Activated T-helper 1 cell treated with anti-CD3 and anti-CD28 coated beads, Interleukin-12 subunit alpha, Interleukin-12 subunit beta, Interleukin-2, Interleukin-4 antibody, amounts not matched to agents 30 ng/mL and 10 ng/mL and 1 ng/mL, durations not matched to agents 14 hours and 24 hours and 36 hours (primary cell): ENCODE results near the gene CYTIP. TPM values are rescaled to one million over a fixed set of nuclear protein-coding genes. Genes with fewer than 3 reads are reported as not detected.
A peak's percentile ranks its signal among the peaks of the same experiment; 100 is the strongest.

Experiments
- DNase-seq: peaks from one replicate; pipeline ENCODE4 v3.0.0; 2021; ENCODE audit warnings: low spot score
- H3K27ac Mint-ChIP-seq: one replicate; pipeline ENCODE4 v1.8.0; 2021; ENCODE audit warnings: mild to moderate bottlenecking, mixed read lengths
- H3K27me3 Mint-ChIP-seq: one replicate; pipeline ENCODE4 v1.8.0; 2022; ENCODE audit warnings: mild to moderate bottlenecking, moderate library complexity, mixed read lengths; ENCODE audit not compliant: insufficient read depth
- H3K36me3 Mint-ChIP-seq: one replicate; pipeline ENCODE4 v1.8.0; 2021; ENCODE audit warnings: low read depth, mixed read lengths
- H3K4me1 Mint-ChIP-seq: one replicate; pipeline ENCODE4 v1.8.0; 2021; ENCODE audit warnings: low read depth, mixed read lengths
- H3K4me3 Mint-ChIP-seq: one replicate; pipeline ENCODE4 v1.8.0; 2021; ENCODE audit warnings: mild to moderate bottlenecking, moderate library complexity, mixed read lengths
- H3K9me3 Mint-ChIP-seq: one replicate; pipeline ENCODE4 v1.8.0; 2021; ENCODE audit warnings: mixed read lengths
- intact Hi-C: fragments of 100-400 bp; cut with micrococcal nuclease; formaldehyde crosslinking; loops from one replicate; pipeline ENCODE4 v1.15.1; 2024
- total RNA-seq: library from RNA; stranded (reverse); gene quantifications from 2 replicates; pipeline ENCODE4 v1.2.3, GENCODE V29; 2022

The CYTIP gene
- total RNA-seq, 1 donor from 2014 or later, result 296 TPM

- intact Hi-C loops, result loop anchor here (1.0 kb wide), 6 partner anchors 8 to 73 kb away; partner anchors contain the start of gene CYTIP
- Mint-ChIP-seq H3K9me3 (no peaks in the 10 kb centered on the region), H3K27ac (peak overlapping the region; percentile 99), H3K4me1 (peaks cover 96% of the 10 kb centered on the region), H3K4me3 (peak overlapping the region; percentile 70), H3K36me3 (peaks cover 18% of the 10 kb centered on the region), H3K27me3 (no peaks in the 10 kb centered on the region)
- no peak for DNase-seq
Measured at GRCh38 chr2:157476953-157477709, 33.2 kb upstream of the CYTIP start.

GRCh38 chr2:157475722-157476390, 32.0 kb upstream of the CYTIP start:
- peaks cover 89% of the 10 kb centered on the region for H3K4me1 Mint-ChIP-seq
- peak overlapping the region; percentile 46 for H3K4me3 Mint-ChIP-seq
- intact Hi-C loops, result no loop called here
- DNase-seq, result no peak
- H3K9me3 Mint-ChIP-seq, result no peaks in the 10 kb centered on the region
- H3K27ac Mint-ChIP-seq, result peak overlapping the region; percentile 99
- H3K36me3 Mint-ChIP-seq, result peaks cover 12% of the 10 kb centered on the region
- H3K27me3 Mint-ChIP-seq, result no peaks in the 10 kb centered on the region

GRCh38 chr2:157473581-157473980, 29.7 kb upstream of the CYTIP start:
- intact Hi-C loops, result loop anchor here (1.0 to 5.0 kb wide), 2 partner anchors 9 to 1141 kb away; partner anchors contain the start of gene NR4A2
- peaks cover 89% of the 10 kb centered on the region for H3K4me1 Mint-ChIP-seq
- peaks cover 7% of the 10 kb centered on the region for H3K36me3 Mint-ChIP-seq
- H3K27ac Mint-ChIP-seq, result peak overlapping the region; percentile 73
- H3K9me3 Mint-ChIP-seq, result no peaks in the 10 kb centered on the region
- no peak for DNase-seq
- H3K27me3 Mint-ChIP-seq, result no peaks in the 10 kb centered on the region
- H3K4me3 Mint-ChIP-seq, result peak overlapping the region; percentile 15

DNA sequence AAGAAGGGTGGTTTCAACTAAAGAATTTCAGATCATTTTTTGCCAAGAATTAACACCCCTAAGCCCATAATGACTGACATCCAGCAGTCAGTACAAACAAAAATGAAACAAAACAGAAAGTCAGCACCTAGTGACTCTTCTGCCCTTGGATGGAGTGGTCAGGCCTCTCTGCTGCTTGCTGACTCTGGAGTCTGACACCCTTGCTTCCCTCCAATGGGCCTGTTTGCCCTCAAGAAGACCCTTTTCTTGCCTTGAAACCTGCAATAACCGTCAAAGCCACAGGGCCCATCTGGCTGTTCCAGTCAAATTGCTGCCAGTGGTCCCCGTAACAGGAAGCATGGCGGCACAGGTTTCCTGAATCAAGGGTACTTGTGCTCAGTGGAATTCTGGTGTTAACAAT, 27.2 kb upstream of the CYTIP start:
- Mint-ChIP-seq H3K4me3 (peak overlapping the region; percentile 45), H3K36me3 (peaks cover 15% of the 10 kb centered on the region), H3K27ac (peak overlapping the region; percentile 73), H3K4me1 (peaks cover 90% of the 10 kb centered on the region), H3K27me3 (no peaks in the 10 kb centered on the region), H3K9me3 (no peaks in the 10 kb centered on the region)
- intact Hi-C loops, result loop anchor here (5.0 kb wide), 1 partner anchor 1139 kb away; the partner anchor contains the start of gene NR4A2
- no peak for DNase-seq

- peak overlapping the region; percentile 97 for H3K27ac Mint-ChIP-seq
- no peaks in the 10 kb centered on the region for H3K27me3 Mint-ChIP-seq
- DNase-seq, result no peak
- intact Hi-C loops, result loop anchor here (1.0 to 5.0 kb wide), 2 partner anchors 10 to 1138 kb away; partner anchors contain the start of gene NR4A2
- peaks cover 4% of the 10 kb centered on the region for H3K9me3 Mint-ChIP-seq
- H3K4me1 Mint-ChIP-seq, result peaks cover 90% of the 10 kb centered on the region
- H3K36me3 Mint-ChIP-seq, result peaks cover 21% of the 10 kb centered on the region
- peak overlapping the region; percentile 71 for H3K4me3 Mint-ChIP-seq
Measured at GRCh38 chr2:157470321-157470720, 26.4 kb upstream of the CYTIP start.

GRCh38 chr2:157469726-157470125, 25.8 kb upstream of the CYTIP start:
- peaks cover 23% of the 10 kb centered on the region for H3K36me3 Mint-ChIP-seq
- intact Hi-C loops, result loop anchor here (1.0 to 5.0 kb wide), 9 partner anchors 8 to 1137 kb away; partner anchors contain the start of genes CYTIP and NR4A2
- peak overlapping the region; percentile 97 for H3K27ac Mint-ChIP-seq
- DNase-seq, result no peak
- no peaks in the 10 kb centered on the region for H3K27me3 Mint-ChIP-seq
- H3K4me3 Mint-ChIP-seq, result peak overlapping the region; percentile 71
- H3K4me1 Mint-ChIP-seq, result peaks cover 90% of the 10 kb centered on the region
- H3K9me3 Mint-ChIP-seq, result peaks cover 4% of the 10 kb centered on the region

DNA sequence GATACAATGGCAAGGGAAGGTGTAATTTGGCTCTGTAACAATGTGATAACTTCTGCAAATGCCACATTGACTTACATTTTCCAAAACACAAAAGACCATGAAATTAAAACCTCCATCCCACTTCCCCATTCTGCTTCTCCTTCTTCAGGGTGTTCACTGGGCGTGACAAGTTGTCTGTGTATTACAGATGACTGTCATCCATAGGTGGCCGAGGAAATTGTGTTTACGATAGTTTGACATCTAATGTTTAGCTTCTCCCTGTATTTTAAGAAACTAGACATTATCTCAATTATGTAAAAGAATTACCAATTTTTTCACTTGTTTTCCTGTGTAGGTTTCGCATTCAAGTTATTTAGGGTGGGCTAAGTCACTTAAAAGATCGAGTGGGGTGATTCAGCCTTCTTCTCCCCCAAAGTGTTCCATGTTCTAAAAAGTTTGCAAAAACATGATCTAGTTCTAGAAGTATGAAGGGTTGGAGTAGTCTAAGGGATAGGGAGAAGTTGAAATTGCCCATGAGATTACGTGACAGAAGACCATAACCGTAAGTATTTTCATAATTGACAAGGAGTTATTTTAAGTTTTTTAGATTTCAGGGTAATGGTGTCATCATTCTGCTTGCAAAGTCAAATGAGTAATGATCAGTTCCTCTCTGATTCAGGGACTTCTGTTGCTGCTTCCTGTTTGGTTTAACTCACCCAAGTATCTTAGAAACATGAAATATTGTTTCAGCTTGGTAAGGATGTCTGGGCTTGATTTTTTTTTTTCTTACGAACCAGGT, 25.2 kb upstream of the CYTIP start:
- Mint-ChIP-seq H3K4me1 (peaks cover 90% of the 10 kb centered on the region), H3K27me3 (no peaks in the 10 kb centered on the region), H3K4me3 (peak overlapping the region; percentile 71), H3K36me3 (peaks cover 23% of the 10 kb centered on the region), H3K27ac (peak overlapping the region; percentile 97), H3K9me3 (peaks cover 4% of the 10 kb centered on the region)
- DNase-seq, result no peak
- intact Hi-C loops, result loop anchor here (1.0 kb wide), 7 partner anchors 8 to 1128 kb away; partner anchors contain the start of gene CYTIP

DNA sequence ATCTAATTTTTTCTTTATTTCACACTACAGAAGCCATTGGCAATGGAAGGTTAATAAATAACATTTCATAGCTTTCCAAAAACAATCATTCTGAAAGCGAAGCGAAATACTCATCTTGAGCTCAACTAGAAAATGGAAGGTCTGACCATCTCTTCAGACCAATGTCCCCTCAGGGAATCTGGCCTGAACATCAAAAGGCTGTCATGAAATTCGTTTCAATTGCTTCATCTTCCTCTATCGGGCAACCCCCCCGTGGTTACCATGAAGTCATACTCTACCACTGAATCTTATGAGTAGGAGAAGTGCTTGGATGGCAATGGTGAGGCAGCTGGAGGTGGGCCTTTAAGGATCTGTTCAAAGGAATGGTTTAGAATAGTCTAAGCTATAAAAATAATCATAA, 22.9 kb upstream of the CYTIP start:
- no peak for DNase-seq
- Mint-ChIP-seq H3K4me3 (peak overlapping the region; percentile 71), H3K27ac (peak overlapping the region; percentile 97), H3K9me3 (peaks cover 4% of the 10 kb centered on the region), H3K36me3 (peaks cover 20% of the 10 kb centered on the region), H3K4me1 (peaks cover 94% of the 10 kb centered on the region), H3K27me3 (no peaks in the 10 kb centered on the region)
- intact Hi-C loops, result no loop called here

- Mint-ChIP-seq H3K4me1 (peaks cover 97% of the 10 kb centered on the region), H3K36me3 (peaks cover 21% of the 10 kb centered on the region), H3K4me3 (peak overlapping the region; percentile 57), H3K27ac (peak overlapping the region; percentile 97), H3K9me3 (peaks cover 4% of the 10 kb centered on the region), H3K27me3 (no peaks in the 10 kb centered on the region)
- intact Hi-C loops, result loop anchor here (2.0 kb wide), 1 partner anchor 53 kb away; no protein-coding TSS in a partner anchor
- DNase-seq, result no peak
Measured at GRCh38 chr2:157465554-157465953, 21.7 kb upstream of the CYTIP start.

GRCh38 chr2:157463002-157463401, 19.1 kb upstream of the CYTIP start:
- Mint-ChIP-seq H3K4me1 (peaks cover 97% of the 10 kb centered on the region), H3K27me3 (no peaks in the 10 kb centered on the region), H3K36me3 (peaks cover 27% of the 10 kb centered on the region), H3K4me3 (peak overlapping the region; percentile 19), H3K9me3 (peaks cover 4% of the 10 kb centered on the region), H3K27ac (peak overlapping the region; percentile 97)
- DNase-seq, result no peak
- intact Hi-C loops, result loop anchor here (1.0 kb wide), 1 partner anchor 10 kb away; no protein-coding TSS in a partner anchor

- H3K27ac Mint-ChIP-seq, result peak overlapping the region; percentile 82
- no peaks in the 10 kb centered on the region for H3K27me3 Mint-ChIP-seq
Measured at GRCh38 chr2:157460897-157461296, 17.0 kb upstream of the CYTIP start.

GRCh38 chr2:157460384-157460837, 16.5 kb upstream of the CYTIP start:
- Mint-ChIP-seq H3K27ac (peak overlapping the region; percentile 82), H3K4me3 (peak overlapping the region; percentile 79), H3K9me3 (peaks cover under 1% of the 10 kb centered on the region), H3K4me1 (peaks cover 97% of the 10 kb centered on the region), H3K27me3 (no peaks in the 10 kb centered on the region), H3K36me3 (peaks cover 11% of the 10 kb centered on the region)
- DNase-seq, result no peak
- intact Hi-C loops, result loop anchor here (1.0 kb wide), 2 partner anchors 10 to 13 kb away; no protein-coding TSS in a partner anchor

More at GRCh38 chr2:157460897-157461296, 17.0 kb upstream of the CYTIP start:
- Mint-ChIP-seq H3K4me1 (peaks cover 97% of the 10 kb centered on the region), H3K9me3 (peaks cover 4% of the 10 kb centered on the region), H3K36me3 (peaks cover 15% of the 10 kb centered on the region), H3K4me3 (peak overlapping the region; percentile 79)
- intact Hi-C loops, result loop anchor here (1.0 kb wide), 2 partner anchors 9 to 14 kb away; no protein-coding TSS in a partner anchor
- no peak for DNase-seq
